ENCODE results near the gene TEAD2.
"Not testable (repeated sequence)": the region's sequence is repeated elsewhere in the genome, so short reads cannot be mapped to it uniquely, and the experiment has no call there.

TEAD2 gene

DNA sequence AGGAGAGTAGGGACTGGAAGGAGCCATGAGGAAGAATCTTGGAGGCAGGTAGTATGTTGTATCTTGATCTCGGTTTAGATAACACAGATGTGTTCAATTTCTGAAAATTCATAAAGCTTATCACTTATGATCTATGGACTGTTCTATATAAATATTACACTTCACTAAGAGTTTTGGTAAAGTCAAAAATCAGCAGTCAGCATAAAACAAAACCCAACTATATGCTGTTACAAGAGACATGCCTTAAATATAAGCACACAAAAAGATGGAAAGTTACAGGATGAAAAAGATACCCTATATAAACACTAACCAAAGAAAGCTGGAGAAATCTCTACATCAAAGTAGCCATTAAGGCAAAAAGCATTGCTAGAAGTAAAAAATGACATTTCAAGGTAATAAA lies 21.4 kb upstream of the TEAD2 start:
- WGBS (ENCODE audit: insufficient coverage), result no CpG with 5 or more reads among the region's 1 CpG
- DNase-seq, result no peak
- H3K4me1 ChIP-seq (ENCODE audit: control extremely low read depth in 1 of 4, control insufficient read depth in 4 of 4, insufficient read depth in 4 of 4, low read length in 3 of 4), result no peaks in the 10 kb centered on the region
- no peak overlapping the region for H3K27ac ChIP-seq (ENCODE audit: insufficient read depth in 1 of 2, low read depth in 1 of 2, low read length in 2 of 2, poor library complexity in 1 of 2, severe bottlenecking in 2 of 2)
- no peaks in the 10 kb centered on the region for H3K36me3 ChIP-seq (ENCODE audit: control insufficient read depth in 4 of 4, insufficient read depth in 4 of 4, low read length in 3 of 4)
- no peaks in the 10 kb centered on the region for H3K27me3 ChIP-seq (replicated peaks in 2 of 5; ENCODE audit: control insufficient read depth in 4 of 5, insufficient read depth in 5 of 5, low read length in 4 of 5)
- ChIA-PET POLR2A (no interaction called here), CTCF (no interaction called here)
- H3K4me3 ChIP-seq (ENCODE audit: control insufficient read depth in 1 of 7, extremely low read depth in 1 of 7, insufficient read depth in 4 of 7, low read depth in 2 of 7, low read length in 6 of 7), result no peak overlapping the region
- peaks cover 0 to 10% (median 0%) of the 10 kb centered on the region in 5 experiments for H3K9me3 ChIP-seq (ENCODE audit: control extremely low read depth in 1 of 5, control insufficient read depth in 4 of 5, insufficient read depth in 2 of 5, low read depth in 1 of 5, low read length in 4 of 5)

DNA sequence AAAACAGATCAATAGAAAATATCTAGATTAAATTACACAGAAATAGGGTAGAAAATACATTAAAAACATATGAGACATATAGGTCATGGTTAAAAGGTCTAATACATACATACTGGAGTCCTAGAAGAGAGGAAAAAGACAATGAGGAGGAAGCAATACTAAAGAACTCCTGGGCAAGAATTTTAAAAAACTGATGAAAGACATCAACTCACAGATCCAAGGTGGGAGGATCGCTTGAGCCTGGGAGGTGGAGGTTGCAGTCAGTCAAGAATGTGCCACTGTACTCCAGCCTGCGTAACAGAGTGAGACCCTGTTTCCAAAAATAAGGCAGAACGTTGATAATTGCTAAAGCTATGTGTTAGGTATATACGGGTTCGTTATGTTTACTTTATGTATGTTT lies 20.4 kb upstream of the TEAD2 start:
- 91% methylated on average over 2 of the region's 5 CpGs for WGBS (ENCODE audit: insufficient coverage)
- H3K4me3 ChIP-seq (ENCODE audit: control insufficient read depth in 1 of 7, extremely low read depth in 1 of 7, insufficient read depth in 4 of 7, low read depth in 2 of 7, low read length in 6 of 7), result no peak overlapping the region
- H3K36me3 ChIP-seq (ENCODE audit: control insufficient read depth in 4 of 4, insufficient read depth in 4 of 4, low read length in 3 of 4), result no peaks in the 10 kb centered on the region
- ChIA-PET POLR2A (no interaction called here), CTCF (interaction anchor here (1.0 kb wide), 1 partner anchor 60 kb away, joined by 3 read pairs; no protein-coding TSS in a partner anchor)
- no peaks in the 10 kb centered on the region for H3K4me1 ChIP-seq (ENCODE audit: control extremely low read depth in 1 of 4, control insufficient read depth in 4 of 4, insufficient read depth in 4 of 4, low read length in 3 of 4)
- H3K27ac ChIP-seq (ENCODE audit: insufficient read depth in 1 of 2, low read depth in 1 of 2, low read length in 2 of 2, poor library complexity in 1 of 2, severe bottlenecking in 2 of 2), result no peak overlapping the region
- no peak for DNase-seq
- H3K27me3 ChIP-seq (replicated peaks in 2 of 5; ENCODE audit: control insufficient read depth in 4 of 5, insufficient read depth in 5 of 5, low read length in 4 of 5), result no peaks in the 10 kb centered on the region
- H3K9me3 ChIP-seq (ENCODE audit: control extremely low read depth in 1 of 5, control insufficient read depth in 4 of 5, insufficient read depth in 2 of 5, low read depth in 1 of 5, low read length in 4 of 5), result peaks cover 0 to 10% (median 0%) of the 10 kb centered on the region in 5 experiments

DNA sequence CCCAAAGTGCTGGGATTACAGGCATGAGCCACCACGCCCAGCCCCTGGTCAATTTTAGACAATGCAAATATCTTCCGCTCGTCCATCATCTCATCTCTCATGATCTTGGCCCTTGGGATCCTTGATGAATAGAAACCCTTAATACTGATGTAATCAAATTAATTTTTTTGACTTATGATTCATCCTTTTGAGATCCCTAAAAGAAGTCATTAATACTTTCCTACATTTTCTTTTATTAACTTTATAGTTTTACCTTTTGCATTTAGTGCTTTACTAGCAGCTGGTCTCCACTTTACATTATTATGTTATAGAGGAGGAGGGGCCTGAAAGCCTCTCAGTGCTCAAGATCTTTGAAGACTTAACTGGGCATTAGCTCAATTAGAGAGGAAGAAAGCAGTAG lies 18.2 kb upstream of the TEAD2 start:
- WGBS (ENCODE audit: insufficient coverage), result 83% methylated on average over 1 of the region's 3 CpGs
- ChIA-PET POLR2A (no interaction called here), CTCF (interaction anchor here (0.7 to 1.6 kb wide), 3 partner anchors 10 to 64 kb away, joined by 3 to 5 read pairs (median 5); no protein-coding TSS in a partner anchor)
- Histone ChIP-seq H3K36me3 (ENCODE audit: control insufficient read depth in 4 of 4, insufficient read depth in 4 of 4, low read length in 3 of 4) (no peaks in the 10 kb centered on the region), H3K9me3 (ENCODE audit: control extremely low read depth in 1 of 5, control insufficient read depth in 4 of 5, insufficient read depth in 2 of 5, low read depth in 1 of 5, low read length in 4 of 5) (peaks cover 0 to 10% (median 0%) of the 10 kb centered on the region in 5 experiments), H3K4me1 (ENCODE audit: control extremely low read depth in 1 of 4, control insufficient read depth in 4 of 4, insufficient read depth in 4 of 4, low read length in 3 of 4) (no peaks in the 10 kb centered on the region), H3K27me3 (replicated peaks in 2 of 5; ENCODE audit: control insufficient read depth in 4 of 5, insufficient read depth in 5 of 5, low read length in 4 of 5) (peaks cover 0 to 4% (median 0%) of the 10 kb centered on the region in 5 experiments), H3K27ac (ENCODE audit: insufficient read depth in 1 of 2, low read depth in 1 of 2, low read length in 2 of 2, poor library complexity in 1 of 2, severe bottlenecking in 2 of 2) (no peak overlapping the region), H3K4me3 (ENCODE audit: control insufficient read depth in 1 of 7, extremely low read depth in 1 of 7, insufficient read depth in 4 of 7, low read depth in 2 of 7, low read length in 6 of 7) (no peak overlapping the region)
- DNase-seq, result no peak

DNA sequence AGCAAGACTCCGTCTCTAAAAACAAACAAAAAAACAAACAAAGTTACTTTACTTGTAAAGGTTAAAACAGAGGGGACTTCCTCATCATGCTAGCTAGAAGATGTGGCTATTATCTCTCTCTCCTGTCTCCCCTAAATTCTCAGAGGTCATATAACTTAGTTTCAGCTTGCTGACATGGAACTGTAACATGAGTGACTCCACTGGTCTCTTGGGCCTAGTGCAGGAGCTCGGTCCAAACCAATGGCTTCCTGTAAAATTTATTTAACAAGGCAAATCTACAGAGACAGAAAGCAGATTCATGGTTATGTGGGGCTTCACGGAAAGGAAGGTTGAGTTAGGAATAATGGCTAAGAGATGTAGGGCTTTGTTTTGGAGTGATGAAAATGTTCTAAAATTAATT lies 16.3 kb upstream of the TEAD2 start:
- CTCF ChIA-PET, result interaction anchor here (0.6 kb wide), 1 partner anchor 87 kb away, joined by 3 read pairs; no protein-coding TSS in a partner anchor
- POLR2A ChIA-PET, result no interaction called here
- WGBS (ENCODE audit: insufficient coverage), result 100% methylated on average over 1 of the region's 3 CpGs

DNA sequence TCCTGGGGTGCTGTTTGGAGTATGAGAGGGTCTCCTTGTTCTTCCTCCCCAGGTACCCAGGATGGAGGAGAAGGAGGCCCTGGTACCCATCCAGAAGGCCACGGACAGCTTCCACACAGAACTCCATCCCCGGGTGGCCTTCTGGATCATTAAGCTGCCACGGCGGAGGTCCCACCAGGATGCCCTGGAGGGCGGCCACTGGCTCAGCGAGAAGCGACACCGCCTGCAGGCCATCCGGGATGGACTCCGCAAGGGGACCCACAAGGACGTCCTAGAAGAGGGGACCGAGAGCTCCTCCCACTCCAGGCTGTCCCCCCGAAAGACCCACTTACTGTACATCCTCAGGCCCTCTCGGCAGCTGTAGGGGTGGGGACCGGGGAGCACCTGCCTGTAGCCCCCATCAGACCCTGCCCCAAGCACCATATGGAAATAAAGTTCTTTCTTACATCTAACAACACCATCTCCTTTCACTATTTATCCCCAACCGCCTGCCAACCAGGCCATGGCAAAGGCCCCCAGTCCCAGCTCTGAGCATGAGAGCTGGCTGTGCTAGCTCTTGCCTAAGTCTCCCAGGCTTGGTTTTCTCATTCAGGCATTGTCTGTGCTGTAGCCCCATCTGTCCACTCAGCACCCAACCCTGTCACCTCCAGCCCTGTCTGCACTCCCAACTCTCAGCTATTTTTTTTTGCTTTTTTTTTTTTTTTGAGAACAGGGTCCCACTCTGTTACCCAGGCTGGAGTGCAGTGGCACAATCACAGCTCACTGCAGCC lies 12.6 kb upstream of the TEAD2 start:
- ChIA-PET CTCF (no interaction called here), POLR2A (interaction anchor here (0.5 kb wide), 1 partner anchor 490 kb away, joined by 3 read pairs; no protein-coding TSS in a partner anchor)
- peaks cover 0 to 4% (median 0%) of the 10 kb centered on the region in 5 experiments for H3K27me3 ChIP-seq (replicated peaks in 2 of 5; ENCODE audit: control insufficient read depth in 4 of 5, insufficient read depth in 5 of 5, low read length in 4 of 5)
- H3K27ac ChIP-seq (ENCODE audit: insufficient read depth in 1 of 2, low read depth in 1 of 2, low read length in 2 of 2, poor library complexity in 1 of 2, severe bottlenecking in 2 of 2), result no peak overlapping the region
- no peaks in the 10 kb centered on the region for H3K36me3 ChIP-seq (ENCODE audit: control insufficient read depth in 4 of 4, insufficient read depth in 4 of 4, low read length in 3 of 4)
- peaks cover 2 to 7% (median 3%) of the 10 kb centered on the region in 5 experiments for H3K9me3 ChIP-seq (ENCODE audit: control extremely low read depth in 1 of 5, control insufficient read depth in 4 of 5, insufficient read depth in 2 of 5, low read depth in 1 of 5, low read length in 4 of 5)
- DNase-seq, result no peak
- 98% methylated on average over 9 of the region's 16 CpGs for WGBS (ENCODE audit: insufficient coverage)
- H3K4me3 ChIP-seq (ENCODE audit: control insufficient read depth in 1 of 7, extremely low read depth in 1 of 7, insufficient read depth in 4 of 7, low read depth in 2 of 7, low read length in 6 of 7), result no peak overlapping the region
- no peaks in the 10 kb centered on the region for H3K4me1 ChIP-seq (ENCODE audit: control extremely low read depth in 1 of 4, control insufficient read depth in 4 of 4, insufficient read depth in 4 of 4, low read length in 3 of 4)

More for the DNA sequence above, 16.3 kb upstream of the TEAD2 start:
- no peaks in the 10 kb centered on the region for H3K4me1 ChIP-seq (ENCODE audit: control extremely low read depth in 1 of 4, control insufficient read depth in 4 of 4, insufficient read depth in 4 of 4, low read length in 3 of 4)
- DNase-seq, result no peak
- no peak overlapping the region for H3K27ac ChIP-seq (ENCODE audit: insufficient read depth in 1 of 2, low read depth in 1 of 2, low read length in 2 of 2, poor library complexity in 1 of 2, severe bottlenecking in 2 of 2)
- peaks cover 0 to 10% (median 0%) of the 10 kb centered on the region in 5 experiments for H3K9me3 ChIP-seq (ENCODE audit: control extremely low read depth in 1 of 5, control insufficient read depth in 4 of 5, insufficient read depth in 2 of 5, low read depth in 1 of 5, low read length in 4 of 5)
- no peak overlapping the region for H3K4me3 ChIP-seq (ENCODE audit: control insufficient read depth in 1 of 7, extremely low read depth in 1 of 7, insufficient read depth in 4 of 7, low read depth in 2 of 7, low read length in 6 of 7)
- H3K27me3 ChIP-seq (replicated peaks in 2 of 5; ENCODE audit: control insufficient read depth in 4 of 5, insufficient read depth in 5 of 5, low read length in 4 of 5), result peaks cover 0 to 4% (median 0%) of the 10 kb centered on the region in 5 experiments
- H3K36me3 ChIP-seq (ENCODE audit: control insufficient read depth in 4 of 4, insufficient read depth in 4 of 4, low read length in 3 of 4), result no peaks in the 10 kb centered on the region

DNA sequence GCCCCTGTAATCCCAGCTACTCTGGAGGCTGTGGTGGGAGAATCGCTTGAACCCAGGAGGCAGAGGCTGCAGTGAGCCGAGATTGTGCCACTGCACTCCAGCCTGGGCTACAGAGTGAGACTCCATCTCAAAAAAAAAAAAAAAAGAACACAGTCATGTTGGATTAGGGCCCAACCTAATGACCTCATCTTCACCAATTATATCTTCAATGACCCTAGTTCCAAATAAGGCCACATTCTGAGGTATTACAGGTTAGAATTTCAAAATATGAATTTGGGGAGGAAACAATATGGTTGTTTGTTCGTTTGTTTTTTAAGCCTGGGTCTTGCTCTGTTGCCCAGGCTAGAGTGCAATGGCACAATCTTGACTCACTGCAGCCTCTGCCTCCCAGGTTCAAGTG lies 11.0 kb upstream of the TEAD2 start:
- WGBS (ENCODE audit: insufficient coverage), result 100% methylated on average over 2 of the region's 3 CpGs
- POLR2A ChIA-PET; H3K27me3 ChIP-seq (replicated peaks in 2 of 5; ENCODE audit: control insufficient read depth in 4 of 5, insufficient read depth in 5 of 5, low read length in 4 of 5); H3K36me3 ChIP-seq (ENCODE audit: control insufficient read depth in 4 of 4, insufficient read depth in 4 of 4, low read length in 3 of 4); H3K27ac ChIP-seq (ENCODE audit: insufficient read depth in 1 of 2, low read depth in 1 of 2, low read length in 2 of 2, poor library complexity in 1 of 2, severe bottlenecking in 2 of 2); H3K4me3 ChIP-seq (ENCODE audit: control insufficient read depth in 1 of 7, extremely low read depth in 1 of 7, insufficient read depth in 4 of 7, low read depth in 2 of 7, low read length in 6 of 7); DNase-seq; H3K4me1 ChIP-seq (ENCODE audit: control extremely low read depth in 1 of 4, control insufficient read depth in 4 of 4, insufficient read depth in 4 of 4, low read length in 3 of 4): not testable (repeated sequence)
- peaks cover 2 to 18% (median 12%) of the 10 kb centered on the region in 5 experiments for H3K9me3 ChIP-seq (ENCODE audit: control extremely low read depth in 1 of 5, control insufficient read depth in 4 of 5, insufficient read depth in 2 of 5, low read depth in 1 of 5, low read length in 4 of 5)
- CTCF ChIA-PET, result interaction anchor here (1.0 kb wide), 1 partner anchor 23 kb away, joined by 3 read pairs; no protein-coding TSS in a partner anchor

DNA sequence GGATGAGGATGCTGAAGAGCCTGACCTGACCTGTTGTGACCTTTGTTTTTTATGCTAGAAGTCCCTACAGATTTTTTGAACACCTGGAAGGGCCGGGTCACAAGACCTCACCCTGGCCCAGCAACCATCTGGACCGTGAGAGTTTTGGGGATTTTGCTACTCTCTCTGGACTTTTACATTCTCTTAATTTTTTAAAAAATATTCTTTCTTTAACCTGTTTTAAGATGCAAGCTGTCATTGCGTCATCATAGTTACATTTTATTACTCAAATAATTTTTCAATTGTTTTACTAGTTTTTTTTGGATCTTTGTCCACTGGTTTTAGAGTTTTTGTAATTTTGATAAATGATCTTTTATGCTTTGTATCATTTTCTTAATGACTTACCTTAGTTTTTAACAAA lies 9.0 kb upstream of the TEAD2 start:
- 100% methylated on average over 1 of the region's 3 CpGs for WGBS (ENCODE audit: insufficient coverage)
- no peak overlapping the region for H3K4me3 ChIP-seq (ENCODE audit: control insufficient read depth in 1 of 7, extremely low read depth in 1 of 7, insufficient read depth in 4 of 7, low read depth in 2 of 7, low read length in 6 of 7)
- CTCF ChIA-PET, result no interaction called here

More for the DNA sequence above, 9.0 kb upstream of the TEAD2 start:
- Histone ChIP-seq H3K36me3 (ENCODE audit: control insufficient read depth in 4 of 4, insufficient read depth in 4 of 4, low read length in 3 of 4) (no peaks in the 10 kb centered on the region), H3K27ac (ENCODE audit: insufficient read depth in 1 of 2, low read depth in 1 of 2, low read length in 2 of 2, poor library complexity in 1 of 2, severe bottlenecking in 2 of 2) (no peak overlapping the region), H3K27me3 (replicated peaks in 2 of 5; ENCODE audit: control insufficient read depth in 4 of 5, insufficient read depth in 5 of 5, low read length in 4 of 5) (peaks cover 0 to 3% (median 1%) of the 10 kb centered on the region in 5 experiments), H3K4me1 (ENCODE audit: control extremely low read depth in 1 of 4, control insufficient read depth in 4 of 4, insufficient read depth in 4 of 4, low read length in 3 of 4) (no peaks in the 10 kb centered on the region), H3K9me3 (ENCODE audit: control extremely low read depth in 1 of 5, control insufficient read depth in 4 of 5, insufficient read depth in 2 of 5, low read depth in 1 of 5, low read length in 4 of 5) (peaks cover 2 to 18% (median 12%) of the 10 kb centered on the region in 5 experiments)
- DNase-seq, result no peak
- POLR2A ChIA-PET, result no interaction called here

Measured in common myeloid progenitor, CD34-positive (primary cell).